ENCODE data around the gene RNF141.

The RNF141 gene

DNA sequence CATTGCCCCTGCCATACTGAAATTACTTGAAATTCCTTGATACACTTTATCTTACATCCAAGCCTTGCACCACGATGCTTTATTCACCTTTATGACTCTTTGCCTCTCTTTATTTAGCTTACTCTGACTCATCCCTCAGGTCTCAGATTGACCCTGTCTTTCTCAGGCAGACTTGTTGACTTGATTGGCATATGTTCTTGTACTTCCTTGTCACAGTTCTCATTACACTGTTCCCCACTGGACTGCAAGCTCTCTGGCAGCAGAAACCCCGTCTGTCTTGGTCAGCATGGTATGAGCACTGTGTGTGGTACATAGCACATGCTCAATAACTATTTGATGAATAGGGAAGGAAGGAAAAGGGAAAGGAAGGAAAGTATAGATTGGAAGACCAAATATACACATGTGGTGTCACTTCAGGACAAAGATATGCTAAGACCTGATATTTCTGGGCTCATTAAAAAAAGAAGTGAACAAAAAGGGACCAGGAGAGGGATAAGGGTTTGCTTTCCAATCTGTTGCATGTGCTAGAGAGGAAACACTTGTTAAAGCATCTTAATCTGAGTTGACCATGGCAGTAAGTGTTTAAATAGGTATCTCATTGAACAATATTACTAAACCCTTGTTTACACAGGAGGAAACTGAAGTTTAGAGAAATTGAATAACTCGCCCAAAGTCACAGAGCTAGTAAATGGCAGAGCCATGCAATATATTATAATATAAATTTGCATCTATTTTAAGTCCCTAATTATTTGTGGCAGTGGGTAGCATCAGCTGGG lies 20.2 kb upstream of the RNF141 start:
- no peak for DNase-seq (ENCODE audit: low spot score)

- no peak for DNase-seq (ENCODE audit: low spot score)
These were observed 17.3 kb upstream of the RNF141 start for GRCh38 chr11:10558288-10558687.

DNA sequence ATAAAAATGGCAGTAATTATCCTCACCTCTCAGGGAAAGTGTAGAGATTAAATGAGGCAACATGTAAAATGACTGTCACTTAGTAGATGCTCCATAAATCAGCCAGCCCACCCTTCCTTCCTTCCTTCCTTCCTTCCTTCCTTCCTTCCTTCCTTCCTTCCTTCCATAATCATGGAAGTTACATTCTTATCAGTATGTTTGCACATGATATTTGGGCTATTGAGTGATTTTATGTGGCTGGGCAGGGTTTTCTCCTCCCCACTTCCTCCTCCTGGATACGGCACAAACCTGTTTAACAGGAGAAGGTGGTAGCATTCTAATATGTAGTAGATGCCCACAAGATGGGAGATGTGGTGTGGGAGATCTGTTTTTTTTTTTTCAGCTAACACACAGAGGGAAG lies 15.6 kb upstream of the RNF141 start:
- DNase-seq (ENCODE audit: low spot score) = no peak

- no peak for DNase-seq (ENCODE audit: low spot score)
These were observed 10.9 kb upstream of the RNF141 start for GRCh38 chr11:10551845-10552352.

DNA sequence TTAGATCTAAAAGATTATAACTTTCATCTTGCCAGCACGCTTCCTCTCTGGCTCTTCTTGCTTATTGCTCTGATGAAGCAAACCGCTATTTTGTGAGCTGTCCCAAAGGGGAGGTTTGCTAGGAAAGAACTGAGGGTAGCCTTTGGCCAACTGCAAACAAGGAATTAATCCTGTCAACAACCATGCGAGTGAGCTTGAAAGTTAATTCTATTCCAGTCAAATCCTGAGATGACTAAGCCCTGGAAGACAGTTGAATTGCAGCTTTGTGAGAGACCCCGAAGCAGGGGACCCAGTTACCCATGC lies 10.3 kb upstream of the RNF141 start:
- no peak for DNase-seq (ENCODE audit: low spot score)

DNA sequence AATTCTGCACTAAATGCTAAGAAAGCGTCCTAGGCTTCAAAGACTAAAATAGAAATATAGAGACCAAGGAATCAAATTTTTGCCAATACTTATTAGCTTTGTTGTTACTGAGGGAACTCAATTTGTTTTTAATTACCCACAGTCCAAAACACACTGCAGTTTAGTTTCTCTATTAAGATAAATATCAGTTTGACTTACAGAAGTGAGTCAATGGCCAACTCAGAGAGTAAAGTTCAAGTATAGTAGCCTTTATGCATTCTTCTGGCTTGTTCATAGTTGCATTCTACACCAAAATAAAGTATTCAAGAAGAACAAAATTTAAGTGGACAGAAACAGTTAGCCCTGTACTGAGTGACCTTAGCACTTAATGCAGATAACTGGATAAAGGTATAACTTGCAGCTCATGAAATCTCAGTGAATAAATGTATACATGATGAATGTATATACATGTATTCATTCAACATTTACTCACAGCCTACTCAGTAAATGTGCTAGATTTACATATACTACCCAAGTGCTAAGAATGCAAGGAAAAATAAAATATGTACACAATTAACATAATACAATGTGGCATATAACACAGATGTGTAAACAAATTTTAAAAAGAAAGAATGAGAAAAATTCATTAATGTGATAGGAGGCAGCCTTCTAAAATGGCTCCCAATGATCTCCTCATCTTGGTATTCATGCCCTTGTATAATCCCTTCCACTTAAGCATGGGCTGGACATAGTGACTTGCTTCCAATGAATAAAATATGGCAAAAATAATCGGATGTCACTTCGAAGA lies 9.7 kb upstream of the RNF141 start:
- no peak for DNase-seq (ENCODE audit: low spot score)

DNA sequence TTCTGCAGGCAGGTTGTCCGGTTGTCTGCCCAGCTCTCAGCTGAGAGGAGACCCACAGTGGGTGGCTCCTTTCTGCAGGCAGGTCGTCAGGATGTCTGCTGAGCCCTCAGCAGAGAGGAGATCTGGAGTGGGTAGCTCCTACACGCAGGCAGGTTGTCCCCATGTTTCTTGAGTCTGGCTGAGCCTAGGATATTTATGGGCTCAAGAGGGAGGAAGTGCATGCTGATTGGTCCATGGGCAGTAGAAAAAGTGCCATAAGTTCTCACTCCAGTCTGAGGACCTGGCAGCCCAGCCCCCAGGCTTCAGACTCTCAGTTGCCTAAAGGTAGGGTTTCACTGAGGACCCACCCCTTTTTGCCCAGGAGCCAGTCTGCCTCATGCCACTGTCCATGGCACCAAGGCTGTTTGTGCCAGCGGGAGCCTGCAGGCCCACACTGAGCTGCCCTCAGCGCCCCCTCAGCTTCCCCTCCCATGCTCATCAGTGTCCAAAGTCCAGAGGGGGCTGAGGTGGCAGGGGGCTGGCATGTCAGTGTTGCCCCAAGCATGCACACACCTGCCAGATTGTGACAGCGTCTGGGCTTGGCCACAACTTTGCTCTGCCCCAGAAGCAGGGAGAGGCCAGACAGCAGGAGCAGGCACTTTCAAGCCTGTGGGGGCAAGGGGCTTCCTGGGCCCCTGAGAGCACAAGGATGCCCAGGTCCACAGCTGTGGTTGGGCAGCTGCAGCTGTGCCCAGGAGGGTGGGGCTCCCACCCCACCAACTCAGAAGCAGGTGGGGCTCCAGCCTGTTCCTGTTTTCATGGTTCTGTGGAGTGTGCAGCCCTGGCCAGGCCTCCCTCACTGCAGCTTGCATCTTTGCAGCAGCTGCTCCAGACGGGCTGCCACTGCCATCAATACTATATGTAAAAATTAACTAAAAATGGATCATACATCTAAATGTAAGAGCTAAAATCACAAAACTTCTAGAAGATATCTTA lies 3.8 kb upstream of the RNF141 start:
- no peak for DNase-seq (ENCODE audit: low spot score)

GRCh38 chr11:10543782-10544181 lies 2.8 kb upstream of the RNF141 start:
- DNase-seq (ENCODE audit: low spot score) = no peak

DNA sequence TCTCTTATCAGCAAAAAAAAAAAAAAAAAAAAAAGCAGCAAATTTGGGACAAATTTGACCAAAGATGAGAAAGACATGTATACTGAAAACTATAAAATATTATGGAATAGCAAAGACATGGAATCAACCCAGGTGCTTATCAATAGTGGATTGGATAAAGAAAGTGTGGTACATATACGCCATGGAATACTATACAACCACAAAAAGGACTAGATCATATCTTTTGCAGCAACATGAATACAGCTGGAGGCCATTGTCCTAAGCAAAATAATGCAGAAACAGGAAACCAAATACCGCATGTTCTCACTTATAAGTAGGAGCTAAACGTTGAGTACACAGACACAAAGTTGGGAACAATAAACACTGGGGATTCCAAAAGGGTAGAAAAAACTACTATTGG lies 1.8 kb upstream of the RNF141 start:
- no peak for DNase-seq (ENCODE audit: low spot score)

DNA sequence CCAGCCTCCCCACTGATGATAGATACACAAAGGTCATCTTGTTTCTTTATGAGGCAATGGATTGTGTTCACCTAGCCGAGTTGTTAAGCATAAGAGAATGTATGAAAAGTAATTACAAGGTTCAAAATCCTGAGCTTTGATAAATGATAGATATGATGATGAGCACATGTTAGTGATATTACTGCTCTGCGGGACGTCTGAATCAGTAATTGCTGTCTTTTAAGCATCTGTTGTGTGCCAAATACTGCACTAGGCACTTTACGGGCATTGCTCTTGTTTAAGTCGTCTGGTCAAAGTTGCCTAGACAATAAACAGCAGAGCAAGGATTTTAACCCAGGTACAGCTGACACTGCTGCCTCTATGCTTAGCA lies 559 bp upstream of the RNF141 start:
- no peak for DNase-seq (ENCODE audit: low spot score)

DNA sequence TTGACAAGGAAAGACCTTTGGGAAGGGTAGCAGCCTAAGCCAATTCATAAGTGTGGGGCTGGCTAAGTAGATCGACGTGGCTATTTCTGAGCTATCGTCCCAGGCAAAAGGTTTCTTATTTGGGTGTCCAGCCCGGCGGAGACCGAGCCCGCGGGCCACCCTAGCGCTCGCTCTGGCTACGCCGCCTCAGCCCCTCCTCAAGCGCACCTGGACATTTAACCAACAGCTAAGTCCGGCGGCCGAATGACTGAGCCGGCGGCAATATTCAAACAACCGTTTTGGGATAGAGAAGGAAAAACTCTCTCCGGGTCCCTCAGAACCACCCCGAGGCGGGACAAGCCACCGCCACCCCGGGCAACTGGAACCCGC lies 457 bp downstream of the RNF141 start:
- no peak for DNase-seq (ENCODE audit: low spot score)

DNA sequence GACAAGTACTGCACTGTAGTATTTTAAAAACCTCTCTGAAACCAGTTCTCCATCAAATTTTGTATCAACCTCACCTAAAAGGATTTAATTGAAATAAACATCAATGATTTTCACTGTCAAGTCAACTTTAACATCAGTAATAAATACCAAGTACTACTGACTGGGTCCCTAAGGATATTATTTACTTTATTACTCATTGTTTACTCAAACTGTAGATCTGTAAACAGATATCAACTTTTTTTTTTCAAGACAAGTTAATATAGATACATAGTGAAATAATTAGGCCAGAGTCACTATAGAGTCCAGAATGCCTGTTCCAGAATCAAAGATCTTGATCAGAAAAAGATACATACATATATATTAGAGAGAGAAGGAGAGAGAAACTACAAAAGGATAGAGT lies 1.6 kb downstream of the RNF141 start:
- DNase-seq (ENCODE audit: low spot score) = no peak

DNA sequence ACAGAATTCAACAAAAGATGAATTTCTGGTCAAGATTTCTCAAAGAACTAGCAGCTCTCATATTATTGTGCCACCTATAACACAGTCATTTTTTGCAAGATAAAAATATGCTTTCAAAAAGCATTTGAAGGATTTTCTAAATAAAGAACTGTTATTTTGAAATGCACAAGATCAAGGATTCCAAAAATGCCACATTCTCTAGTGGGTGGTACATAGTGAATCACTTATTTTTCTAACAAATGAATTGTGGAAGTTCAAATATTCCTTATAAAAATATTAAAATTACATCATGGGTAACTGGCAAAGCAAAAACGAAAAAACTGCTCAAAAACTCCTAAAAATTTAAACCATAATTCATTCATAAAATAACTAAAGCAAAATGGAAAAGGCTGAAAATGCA lies 2.1 kb downstream of the RNF141 start:
- DNase-seq (ENCODE audit: low spot score) = no peak

GRCh38 chr11:10537600-10537999 lies 3.4 kb downstream of the RNF141 start:
- no peak for DNase-seq (ENCODE audit: low spot score)

DNA sequence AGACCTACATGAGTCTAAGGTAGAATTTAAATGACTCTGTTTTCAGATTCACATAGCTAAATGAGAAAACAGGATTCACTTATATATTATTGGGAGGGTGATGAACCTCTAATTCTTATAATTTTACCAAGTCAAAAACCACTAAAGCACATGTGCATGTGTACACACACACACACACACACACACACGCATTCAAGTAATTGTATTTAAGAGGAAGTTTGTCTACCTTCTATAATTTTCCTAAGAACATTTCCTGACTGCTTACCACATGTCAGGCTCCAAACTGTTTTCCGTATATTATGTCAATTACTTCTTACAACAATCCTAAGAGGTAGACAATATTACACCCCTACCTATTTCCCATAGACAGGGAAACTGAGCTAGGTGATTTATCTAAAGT lies 6.7 kb downstream of the RNF141 start:
- DNase-seq (ENCODE audit: low spot score) = no peak

GRCh38 chr11:10533323-10533722 lies 7.7 kb downstream of the RNF141 start:
- DNase-seq (ENCODE audit: low spot score) = no peak

- DNase-seq (ENCODE audit: low spot score) = no peak
These were observed 8.5 kb downstream of the RNF141 start for GRCh38 chr11:10532526-10532925.

DNA sequence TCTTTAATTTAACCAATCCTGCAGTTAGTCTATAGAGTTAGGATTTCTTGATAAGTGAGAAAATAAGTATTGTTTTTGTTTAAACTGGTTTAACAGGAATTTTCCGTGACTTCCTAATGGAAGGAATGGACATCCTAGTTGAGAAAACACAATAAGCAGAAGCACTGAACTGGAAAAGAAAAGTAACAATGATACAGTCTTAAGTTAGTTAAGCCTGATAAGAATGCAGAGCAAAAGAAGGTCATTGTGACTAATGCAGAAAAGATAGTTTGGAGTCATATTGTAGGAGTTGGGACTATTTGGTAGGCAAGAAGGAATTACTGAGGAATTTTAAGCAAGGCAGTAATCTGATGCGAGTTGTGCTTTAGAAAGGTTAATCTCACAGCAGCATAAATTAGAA lies 11.7 kb downstream of the RNF141 start:
- DNase-seq (ENCODE audit: low spot score) = no peak

GRCh38 chr11:10528121-10528520 lies 12.9 kb downstream of the RNF141 start:
- no peak for DNase-seq (ENCODE audit: low spot score)

DNA sequence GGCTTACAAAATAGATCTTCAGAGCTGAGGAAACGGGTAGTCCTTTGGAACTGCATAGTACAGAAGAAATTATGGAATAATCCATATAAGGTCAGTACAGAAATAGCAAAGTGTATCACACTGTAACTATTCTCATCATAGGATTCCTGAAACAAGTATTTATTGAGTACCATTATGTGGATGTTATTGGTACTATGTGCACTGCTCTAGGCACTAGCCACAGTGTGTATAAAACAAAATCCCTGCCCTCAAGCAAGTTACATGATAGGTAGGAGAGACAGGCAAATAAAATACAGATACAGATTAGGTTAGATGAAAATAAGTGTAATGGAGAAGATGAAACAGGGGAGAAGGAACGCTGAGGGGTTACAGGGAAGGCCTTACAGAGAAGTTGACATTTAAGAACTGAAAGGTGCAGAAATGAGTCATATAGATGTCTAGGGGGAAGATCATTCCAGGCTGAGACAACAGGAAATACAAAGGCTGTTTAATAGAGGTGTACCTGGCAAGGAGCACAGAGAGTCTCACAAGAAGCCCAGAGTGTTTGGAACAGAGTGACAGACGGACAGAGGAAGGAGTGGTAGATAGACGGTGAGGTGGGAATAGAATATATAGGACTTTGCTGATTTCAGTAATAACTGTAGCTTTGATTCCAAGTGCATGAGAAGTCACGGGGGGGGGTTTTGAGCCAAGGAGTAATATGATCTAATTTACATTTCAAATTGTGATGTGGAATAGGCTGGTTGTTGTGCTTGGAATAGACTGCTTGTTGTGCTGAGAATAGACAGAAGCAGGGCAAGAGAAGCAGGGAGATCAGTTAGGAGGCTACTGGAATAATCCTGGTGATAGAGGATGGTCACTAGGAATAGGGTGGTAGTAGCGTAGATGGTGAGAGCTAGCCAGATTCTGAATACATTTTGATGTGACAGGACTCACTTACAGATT lies 13.7 kb downstream of the RNF141 start:
- DNase-seq (ENCODE audit: low spot score) = no peak

- DNase-seq (ENCODE audit: low spot score) = no peak
These were observed 16.5 kb downstream of the RNF141 start for GRCh38 chr11:10524471-10524870.

All from left forelimb (tissue), 1 donor.